Fibroblast of lung (primary cell): ENCODE data around the gene CD6.

Source experiments
- CTCF ChIP-seq, 2 donors: IDR thresholded peaks in 1 of 2; conservative IDR thresholded peaks in 1 of 2; 1 replicate in 1 of 2; 2 replicates in 1 of 2; pipeline ENCODE4 v1.5.1; 2011 to 2012; ENCODE audit warnings: low read length in 2 of 2, control low read depth in 1 of 2, inconsistent platforms in 1 of 2, low read depth in 1 of 2, mild to moderate bottlenecking in 1 of 2
- EZH2 ChIP-seq: IDR thresholded peaks from 2 replicates; pipeline ENCODE4 v1.5.1; 2012; ENCODE audit warnings: low read length, control low read depth, mild to moderate bottlenecking; ENCODE audit errors: missing control alignments

GRCh38 chr11:61052182-61052972, 80.9 kb downstream of the CD6 start:
- TF ChIP-seq CTCF (conservative IDR thresholded peaks at IDR 0.05 in 1 of 2, IDR thresholded peaks at IDR 0.05 in 1 of 2; ENCODE audit: low read depth in 1 of 2, low read length in 2 of 2) (no peak), EZH2 (no peak)
